RWPE2 (cell line): ENCODE results near the gene KPRP.

Experiments
- ATAC-seq: fragments of 200-7000 bp; cut with Tn5 transposase; 3 replicates; pipeline ENCODE4 v1.9.1; 2021; ENCODE audit warnings: low read depth
- DNase-seq: peaks from one replicate; pipeline ENCODE4 v3.0.0-alpha.2; 2020; ENCODE audit warnings: low spot score
- H3K27ac ChIP-seq: fragments of 450-650 bp; 2 replicates; pipeline ENCODE4 v1.5.1; 2017; ENCODE audit warnings: mild to moderate bottlenecking; ENCODE audit not compliant: poor library complexity, severe bottlenecking
- H3K27me3 ChIP-seq: fragments of 250-450 bp; sonication (Bioruptor Pico); 2 replicates; pipeline ENCODE4 v1.5.1; 2021; ENCODE audit warnings: mild to moderate bottlenecking, moderate library complexity; ENCODE audit not compliant: insufficient read depth, poor library complexity, severe bottlenecking
- H3K36me3 ChIP-seq: fragments of 250-450 bp; sonication (Bioruptor Pico); 2 replicates; pipeline ENCODE4 v1.5.1; 2020; ENCODE audit warnings: low read depth, mild to moderate bottlenecking, moderate library complexity
- H3K4me1 ChIP-seq: fragments of 250-450 bp; sonication (Bioruptor Pico); 2 replicates; pipeline ENCODE4 v1.5.1; 2021; ENCODE audit warnings: mild to moderate bottlenecking, moderate library complexity; ENCODE audit not compliant: insufficient read depth, poor library complexity, severe bottlenecking
- H3K4me3 ChIP-seq: fragments of 250-450 bp; sonication (Bioruptor Pico); 2 replicates; pipeline ENCODE4 v1.5.1; 2021; ENCODE audit warnings: mild to moderate bottlenecking, moderate library complexity; ENCODE audit not compliant: severe bottlenecking
- H3K9me3 ChIP-seq: fragments of 250-450 bp; sonication (Bioruptor Pico); 2 replicates; pipeline ENCODE4 v1.5.1; 2021; ENCODE audit warnings: mild to moderate bottlenecking, moderate library complexity; ENCODE audit not compliant: severe bottlenecking
- CTCF ChIP-seq: fragments of 450-650 bp; IDR thresholded peaks from one replicate; pipeline ENCODE4 v1.5.1; 2017; ENCODE audit warnings: mild to moderate bottlenecking, moderate library complexity; ENCODE audit not compliant: poor library complexity, severe bottlenecking

KPRP gene

DNA sequence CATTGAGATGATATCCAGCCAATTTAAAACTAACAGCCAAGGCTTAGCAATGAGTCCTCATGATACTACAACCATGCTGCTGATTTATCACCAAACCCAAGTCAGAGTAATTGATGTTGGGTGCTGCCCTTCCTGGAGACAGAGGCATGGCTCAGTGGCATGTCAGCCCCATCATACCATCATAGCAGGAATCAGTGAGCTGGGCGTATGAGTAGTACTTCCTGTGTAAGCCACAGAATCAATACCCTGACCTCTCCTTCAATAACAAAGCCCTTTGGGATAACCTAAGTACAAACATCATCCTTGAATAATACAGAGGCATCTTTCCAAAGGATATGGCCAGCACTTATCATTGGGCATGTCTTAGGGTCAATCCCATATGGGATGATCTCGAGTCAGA, 25.3 kb downstream of the KPRP start:
- no peak for DNase-seq
- TF ChIP-seq CTCF = no peak
- Histone ChIP-seq H3K4me1 (peaks cover 8% of the 10 kb centered on the region), H3K4me3 (no peak overlapping the region), H3K27ac (no peak overlapping the region), H3K36me3 (no peaks in the 10 kb centered on the region), H3K9me3 (no peaks in the 10 kb centered on the region), H3K27me3 (no peaks in the 10 kb centered on the region)
- ATAC-seq = peak; percentile 51; the same call in 2 of the 3 replicates

DNA sequence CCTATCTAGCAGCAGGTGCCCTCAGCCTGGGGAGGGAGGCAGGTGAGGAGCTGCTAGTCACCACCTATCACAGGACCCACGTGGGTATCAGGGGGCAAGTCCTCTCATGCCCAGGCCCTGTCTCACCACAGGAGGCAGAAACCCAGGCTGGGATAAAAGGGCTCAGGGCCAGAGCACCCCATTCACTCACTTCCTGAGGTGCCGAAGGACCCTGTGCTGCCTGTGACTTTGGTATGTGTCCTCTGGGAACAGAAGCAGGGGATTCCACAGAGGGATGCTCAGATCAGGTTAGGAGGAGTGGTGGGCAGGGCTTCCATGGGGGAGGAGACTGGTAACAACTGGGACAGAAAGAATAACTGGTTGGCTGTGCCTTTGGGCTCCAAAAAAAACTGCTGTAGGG, 28.3 kb downstream of the KPRP start, which contains the start of gene LCE1E:
LCE1E (plus strand) TSS at position 181 of the 400 bp plus-strand sequence. CDS start 1,043 bp downstream, outside the sequence.
- Histone ChIP-seq H3K27me3 (no peaks in the 10 kb centered on the region), H3K9me3 (no peaks in the 10 kb centered on the region), H3K4me3 (no peak within 1 kb of the TSS), H3K27ac (no peak within 1 kb of the TSS), H3K4me1 (peaks cover 8% of the 10 kb centered on the region), H3K36me3 (no peaks in the 10 kb centered on the region)
- DNase-seq (peak; percentile 72), ATAC-seq (peak; percentile 95)
- TF ChIP-seq CTCF = no peak

DNA sequence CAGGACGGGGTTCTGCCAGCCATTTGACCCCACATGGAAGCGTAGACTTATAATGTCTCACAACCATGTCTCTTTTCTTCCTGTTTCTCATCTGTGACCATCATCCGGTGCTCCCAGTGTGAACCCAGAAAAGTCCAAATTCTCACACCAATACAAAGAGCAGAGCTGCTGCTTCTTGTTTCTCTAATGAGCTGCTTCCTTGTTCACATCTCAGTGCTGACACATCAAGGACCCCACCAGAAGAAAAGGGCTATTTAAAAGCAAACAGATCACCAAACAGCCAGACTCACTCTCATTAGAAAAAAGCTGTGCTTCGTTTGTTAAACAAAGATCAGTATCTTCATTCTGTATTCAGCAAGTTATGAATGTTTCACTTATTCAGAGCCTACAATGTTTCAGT, 37.9 kb downstream of the KPRP start:
- ATAC-seq (no peak), DNase-seq (no peak)
- H3K27me3 ChIP-seq = no peaks in the 10 kb centered on the region
- no peaks in the 10 kb centered on the region for H3K4me1 ChIP-seq
- no peak for TF ChIP-seq CTCF
- no peaks in the 10 kb centered on the region for H3K9me3 ChIP-seq
- no peaks in the 10 kb centered on the region for H3K36me3 ChIP-seq
- H3K27ac ChIP-seq = no peak overlapping the region
- no peak overlapping the region for H3K4me3 ChIP-seq

- Histone ChIP-seq H3K27ac (no peak within 1 kb of the TSS), H3K4me1 (no peaks in the 10 kb centered on the region), H3K4me3 (no peak within 1 kb of the TSS), H3K27me3 (no peaks in the 10 kb centered on the region), H3K36me3 (no peaks in the 10 kb centered on the region), H3K9me3 (no peaks in the 10 kb centered on the region)
- TF ChIP-seq CTCF = no peak
- DNase-seq (no peak), ATAC-seq (no peak)
Measured at GRCh38 chr1:152796421-152796820, 38.6 kb downstream of the KPRP start, which contains the start of gene LCE1D. TSS of gene LCE1D (plus strand) at chr1:152796721. CDS start at chr1:152797795, 1,074 bp downstream.

DNA sequence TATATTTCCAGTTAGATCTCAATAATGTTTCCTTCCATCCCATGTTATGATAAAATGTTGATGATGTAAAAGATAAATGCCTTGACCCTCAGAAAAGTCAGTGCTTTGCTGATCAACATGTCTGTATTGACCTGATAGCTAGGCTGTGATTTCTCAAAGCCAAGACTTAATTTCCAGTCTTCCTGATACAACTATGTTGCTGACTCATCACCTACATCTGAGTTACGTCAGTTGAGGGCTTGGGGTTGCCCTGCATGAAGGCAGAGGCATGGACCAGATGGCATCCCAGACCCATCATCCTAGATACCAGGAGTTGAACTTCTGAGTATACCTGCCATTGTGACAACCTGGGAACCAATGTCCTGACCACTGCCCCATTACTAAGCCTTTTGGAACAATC, 43.5 kb downstream of the KPRP start:
- no peak overlapping the region for H3K4me3 ChIP-seq
- H3K4me1 ChIP-seq = no peaks in the 10 kb centered on the region
- no peak for TF ChIP-seq CTCF
- DNase-seq (no peak), ATAC-seq (no peak)
- no peaks in the 10 kb centered on the region for H3K9me3 ChIP-seq
- H3K27me3 ChIP-seq = no peaks in the 10 kb centered on the region
- no peak overlapping the region for H3K27ac ChIP-seq
- no peaks in the 10 kb centered on the region for H3K36me3 ChIP-seq
